Neural progenitor cell (in vitro differentiated cells): ENCODE measurements around the gene GRIN2A. TPM values are rescaled to one million over a fixed set of nuclear protein-coding genes. Genes with fewer than 3 reads are reported as not detected.

Source experiments
- DNase-seq: peaks from one replicate; pipeline ENCODE4 v3.0.0-alpha.2; 2016; ENCODE audit warnings: low spot score
- H2AFZ ChIP-seq: fragments of 200-600 bp; sonication (generic); replicated peaks from 2 replicates; pipeline ENCODE4 v1.6.1; 2016; ENCODE audit warnings: antibody characterized with exemption
- H3F3A ChIP-seq: fragments of 200-600 bp; sonication (generic); 2 replicates; pipeline ENCODE4 v1.6.1; 2016; ENCODE audit warnings: antibody characterized with exemption, low read depth
- H3K27ac ChIP-seq: fragments of 200-600 bp; sonication (generic); 2 replicates; pipeline ENCODE4 v1.5.1; 2016; ENCODE audit warnings: mild to moderate bottlenecking
- H3K27me3 ChIP-seq: fragments of 200-600 bp; sonication (generic); 2 replicates; pipeline ENCODE4 v1.6.1; 2016; ENCODE audit warnings: mild to moderate bottlenecking, moderate library complexity
- H3K36me3 ChIP-seq: fragments of 200-600 bp; sonication (generic); 2 replicates; pipeline ENCODE4 v1.5.1; 2016
- H3K4me1 ChIP-seq: fragments of 200-600 bp; sonication (generic); 2 replicates; pipeline ENCODE4 v1.6.1; 2016; ENCODE audit warnings: mixed run types
- H3K4me2 ChIP-seq: fragments of 200-600 bp; sonication (generic); 2 replicates; pipeline ENCODE4 v1.6.1; 2016
- H3K4me3 ChIP-seq: fragments of 200-600 bp; sonication (generic); 2 replicates; pipeline ENCODE4 v1.5.1; 2016
- H3K79me2 ChIP-seq: fragments of 200-600 bp; sonication (generic); 2 replicates; pipeline ENCODE4 v1.6.1; 2016; ENCODE audit warnings: low read depth
- H3K9ac ChIP-seq: fragments of 200-600 bp; sonication (generic); 2 replicates; pipeline ENCODE4 v1.6.1; 2016
- H3K9me3 ChIP-seq: fragments of 200-600 bp; sonication (generic); 2 replicates; pipeline ENCODE4 v1.5.1; 2016; ENCODE audit warnings: low read depth
- H4K20me1 ChIP-seq: fragments of 200-600 bp; sonication (generic); 2 replicates; pipeline ENCODE4 v1.6.1; 2016; ENCODE audit warnings: low read depth
- H3K27ac Mint-ChIP-seq: 3 replicates; pipeline ENCODE4 v1.8.0; 2021; ENCODE audit warnings: mixed read lengths
- H3K27me3 Mint-ChIP-seq: 2 replicates; pipeline ENCODE4 v1.8.0; 2022; ENCODE audit warnings: low read depth, mild to moderate bottlenecking, inconsistent platforms, moderate library complexity, mixed read lengths; ENCODE audit not compliant: insufficient read depth
- H3K36me3 Mint-ChIP-seq: 3 replicates; pipeline ENCODE4 v1.8.0; 2021; ENCODE audit warnings: mixed read lengths
- H3K4me1 Mint-ChIP-seq: 3 replicates; pipeline ENCODE4 v1.8.0; 2021; ENCODE audit warnings: mixed read lengths
- H3K4me3 Mint-ChIP-seq: 3 replicates; pipeline ENCODE4 v1.8.0; 2021; ENCODE audit warnings: mild to moderate bottlenecking, moderate library complexity, mixed read lengths
- H3K9me3 Mint-ChIP-seq: 3 replicates; pipeline ENCODE4 v1.8.0; 2020; ENCODE audit warnings: mixed read lengths
- EZH2 ChIP-seq: fragments of 200-600 bp; sonication (generic); IDR thresholded peaks from 2 replicates; pipeline ENCODE4 v1.6.1; 2017; ENCODE audit warnings: antibody characterized with exemption, mild to moderate bottlenecking, moderate library complexity
- EZH2phosphoT487 ChIP-seq: fragments of 200-600 bp; sonication (generic); IDR thresholded peaks from 2 replicates; pipeline ENCODE4 v1.6.1; 2017; ENCODE audit warnings: antibody characterized with exemption
- total RNA-seq: library from RNA; depleted of rRNA; stranded (reverse); fragments of >200 nt; gene quantifications from 2 replicates; pipeline ENCODE4 v1.2.3, GENCODE V29; 2015; ENCODE audit warnings: low replicate concordance
- TF ChIP-seq, protein P1 (sequence below): fragments of 200-600 bp; sonication (generic); IDR thresholded peaks from 2 replicates; pipeline ENCODE4 v1.5.1; 2017; ENCODE audit warnings: antibody characterized with exemption, mild to moderate bottlenecking

GRIN2A gene
- total RNA-seq, 1 donor from 2014 or later: 1.6 TPM

DNA sequence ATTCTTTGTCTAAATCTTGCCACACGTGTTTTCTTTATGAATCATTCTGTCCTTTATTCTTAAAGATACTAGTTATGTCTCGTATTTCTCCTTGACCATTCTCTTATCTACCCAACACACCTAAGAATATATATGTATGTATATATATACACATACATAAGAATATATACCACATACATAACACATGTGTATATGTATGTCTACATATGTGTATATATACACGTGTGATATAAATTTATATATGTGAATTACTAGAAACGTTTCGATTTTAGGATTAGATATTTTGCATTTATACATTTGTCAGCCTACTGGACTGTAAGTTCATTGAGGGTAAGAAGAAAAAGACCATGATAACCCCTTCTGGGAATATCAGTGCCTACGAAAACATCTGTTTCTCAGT lies 388.6 kb downstream of the GRIN2A start:
- Histone ChIP-seq H3K36me3 (no peaks in the 10 kb centered on the region), H3F3A (no peaks in the 10 kb centered on the region), H3K27me3 (no peaks in the 10 kb centered on the region), H3K9me3 (no peaks in the 10 kb centered on the region), H2AFZ (no peak overlapping the region), H3K4me1 (no peaks in the 10 kb centered on the region), H3K27ac (no peak overlapping the region), H3K4me3 (no peak overlapping the region), H3K79me2 (no peaks in the 10 kb centered on the region), H3K9ac (no peak overlapping the region), H4K20me1 (no peaks in the 10 kb centered on the region), H3K4me2 (no peak overlapping the region)
- TF ChIP-seq EZH2phosphoT487 (no peak), EZH2 (no peak)
- TF ChIP-seq, protein P1, sequence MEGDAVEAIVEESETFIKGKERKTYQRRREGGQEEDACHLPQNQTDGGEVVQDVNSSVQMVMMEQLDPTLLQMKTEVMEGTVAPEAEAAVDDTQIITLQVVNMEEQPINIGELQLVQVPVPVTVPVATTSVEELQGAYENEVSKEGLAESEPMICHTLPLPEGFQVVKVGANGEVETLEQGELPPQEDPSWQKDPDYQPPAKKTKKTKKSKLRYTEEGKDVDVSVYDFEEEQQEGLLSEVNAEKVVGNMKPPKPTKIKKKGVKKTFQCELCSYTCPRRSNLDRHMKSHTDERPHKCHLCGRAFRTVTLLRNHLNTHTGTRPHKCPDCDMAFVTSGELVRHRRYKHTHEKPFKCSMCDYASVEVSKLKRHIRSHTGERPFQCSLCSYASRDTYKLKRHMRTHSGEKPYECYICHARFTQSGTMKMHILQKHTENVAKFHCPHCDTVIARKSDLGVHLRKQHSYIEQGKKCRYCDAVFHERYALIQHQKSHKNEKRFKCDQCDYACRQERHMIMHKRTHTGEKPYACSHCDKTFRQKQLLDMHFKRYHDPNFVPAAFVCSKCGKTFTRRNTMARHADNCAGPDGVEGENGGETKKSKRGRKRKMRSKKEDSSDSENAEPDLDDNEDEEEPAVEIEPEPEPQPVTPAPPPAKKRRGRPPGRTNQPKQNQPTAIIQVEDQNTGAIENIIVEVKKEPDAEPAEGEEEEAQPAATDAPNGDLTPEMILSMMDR: no peak
- Mint-ChIP-seq H3K27me3 (no peaks in the 10 kb centered on the region), H3K27ac (no peak overlapping the region), H3K4me3 (no peak overlapping the region), H3K9me3 (no peaks in the 10 kb centered on the region), H3K36me3 (no peaks in the 10 kb centered on the region), H3K4me1 (peaks cover 10% of the 10 kb centered on the region)
- DNase-seq: no peak

DNA sequence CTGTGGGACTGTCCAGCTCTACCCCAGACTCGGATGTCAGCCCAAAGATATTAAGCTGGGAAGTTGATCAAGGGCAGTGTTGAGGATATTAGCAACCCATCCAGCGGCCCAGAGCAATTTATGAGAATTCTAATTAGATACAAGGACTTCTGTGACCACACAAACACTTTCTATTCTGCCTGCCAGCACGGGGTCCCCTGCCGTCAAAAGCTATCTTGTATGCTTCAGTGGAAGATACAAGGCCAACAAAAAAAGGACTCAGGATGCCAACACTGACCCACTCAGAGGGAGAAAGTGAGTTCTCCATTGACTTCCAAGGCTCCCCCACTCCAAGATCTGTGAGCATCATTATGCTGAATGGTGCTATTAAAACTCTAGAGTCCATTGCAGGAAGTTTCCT lies 390.7 kb downstream of the GRIN2A start:
- no peaks in the 10 kb centered on the region for H3F3A ChIP-seq
- no peak overlapping the region for H2AFZ ChIP-seq
- no peak overlapping the region for H3K4me3 Mint-ChIP-seq
- H3K36me3 Mint-ChIP-seq: no peaks in the 10 kb centered on the region
- no peaks in the 10 kb centered on the region for H3K36me3 ChIP-seq
- peak; percentile 18 for DNase-seq
- no peaks in the 10 kb centered on the region for H3K9me3 ChIP-seq
- no peak overlapping the region for H3K27ac Mint-ChIP-seq
- peak overlapping the region; percentile 0 for H3K4me2 ChIP-seq
- H3K9me3 Mint-ChIP-seq: no peaks in the 10 kb centered on the region
- no peak overlapping the region for H3K4me3 ChIP-seq
- H3K79me2 ChIP-seq: no peaks in the 10 kb centered on the region
- H4K20me1 ChIP-seq: no peaks in the 10 kb centered on the region
- TF ChIP-seq EZH2phosphoT487 (no peak), EZH2 (no peak)
- TF ChIP-seq, protein P1: no peak
- no peak overlapping the region for H3K9ac ChIP-seq
- no peaks in the 10 kb centered on the region for H3K4me1 ChIP-seq
- H3K27ac ChIP-seq: no peak overlapping the region
- peaks cover 13% of the 10 kb centered on the region for H3K4me1 Mint-ChIP-seq
- H3K27me3 ChIP-seq: no peaks in the 10 kb centered on the region
- H3K27me3 Mint-ChIP-seq: no peaks in the 10 kb centered on the region

DNA sequence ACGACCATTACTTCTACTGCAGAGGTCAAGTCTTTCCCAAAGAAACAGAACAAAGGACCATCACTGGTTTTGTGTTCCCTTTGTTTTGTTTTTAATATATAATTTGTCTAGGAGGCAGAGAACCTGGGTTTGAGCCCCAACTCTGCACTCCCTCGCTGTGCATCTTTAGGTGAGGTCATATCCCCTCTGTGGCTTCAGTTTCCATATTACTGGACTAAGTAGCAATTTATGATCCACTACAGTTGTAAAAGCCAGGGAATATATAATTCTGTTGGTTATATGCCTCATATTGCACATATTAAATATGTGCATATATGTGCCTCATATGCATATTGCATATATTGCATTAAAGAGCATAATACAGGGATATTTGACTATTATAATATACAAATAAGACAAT lies 392.0 kb downstream of the GRIN2A start:
- peaks cover 7% of the 10 kb centered on the region for H3F3A ChIP-seq
- H3K4me2 ChIP-seq: no peak overlapping the region
- TF ChIP-seq EZH2phosphoT487 (no peak), EZH2 (no peak)
- TF ChIP-seq, protein P1: no peak
- Mint-ChIP-seq H3K27ac (no peak overlapping the region), H3K4me3 (no peak overlapping the region), H3K27me3 (no peaks in the 10 kb centered on the region), H3K4me1 (peaks cover 20% of the 10 kb centered on the region), H3K9me3 (no peaks in the 10 kb centered on the region), H3K36me3 (no peaks in the 10 kb centered on the region)
- no peak overlapping the region for H3K4me3 ChIP-seq
- no peaks in the 10 kb centered on the region for H3K79me2 ChIP-seq
- no peaks in the 10 kb centered on the region for H3K9me3 ChIP-seq
- H4K20me1 ChIP-seq: no peaks in the 10 kb centered on the region
- peaks cover 4% of the 10 kb centered on the region for H3K4me1 ChIP-seq
- no peaks in the 10 kb centered on the region for H3K27me3 ChIP-seq
- H2AFZ ChIP-seq: no peak overlapping the region
- H3K36me3 ChIP-seq: no peaks in the 10 kb centered on the region
- no peak overlapping the region for H3K27ac ChIP-seq
- DNase-seq: no peak
- no peak overlapping the region for H3K9ac ChIP-seq

DNA sequence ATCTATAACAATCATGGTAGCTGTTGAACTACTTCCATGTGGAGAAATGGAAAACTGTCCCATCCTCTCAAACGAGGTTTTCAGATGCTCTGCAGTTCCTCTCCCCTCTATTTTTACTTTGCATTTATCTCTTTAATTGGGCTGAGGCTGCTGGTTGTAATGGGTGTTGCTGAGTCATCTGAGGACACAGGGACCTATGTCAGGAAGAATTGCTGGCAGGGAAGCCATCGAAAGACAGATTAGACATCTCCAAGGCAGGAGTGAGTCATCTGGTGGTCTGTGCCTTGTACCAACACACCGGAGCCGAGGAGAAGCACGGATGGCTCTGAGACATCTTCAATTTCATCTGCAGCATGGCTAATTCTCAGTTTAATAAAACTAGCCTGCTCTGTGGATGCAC lies 394.5 kb downstream of the GRIN2A start:
- Mint-ChIP-seq H3K9me3 (no peaks in the 10 kb centered on the region), H3K27me3 (no peaks in the 10 kb centered on the region)
- no peak overlapping the region for H3K27ac ChIP-seq

More for the DNA sequence above, 394.5 kb downstream of the GRIN2A start:
- no peaks in the 10 kb centered on the region for H4K20me1 ChIP-seq
- TF ChIP-seq, protein P1: no peak
- TF ChIP-seq EZH2 (no peak), EZH2phosphoT487 (no peak)
- Mint-ChIP-seq H3K4me3 (no peak overlapping the region), H3K36me3 (no peaks in the 10 kb centered on the region), H3K27ac (no peak overlapping the region), H3K4me1 (peaks cover 20% of the 10 kb centered on the region)
- DNase-seq: no peak
- no peak overlapping the region for H3K9ac ChIP-seq
- no peaks in the 10 kb centered on the region for H3K27me3 ChIP-seq
- no peaks in the 10 kb centered on the region for H3K36me3 ChIP-seq
- H3K9me3 ChIP-seq: no peaks in the 10 kb centered on the region
- no peak overlapping the region for H3K4me2 ChIP-seq
- H3F3A ChIP-seq: peaks cover 7% of the 10 kb centered on the region
- H3K79me2 ChIP-seq: no peaks in the 10 kb centered on the region
- H2AFZ ChIP-seq: no peak overlapping the region
- H3K4me3 ChIP-seq: no peak overlapping the region
- peaks cover 4% of the 10 kb centered on the region for H3K4me1 ChIP-seq
